GM19397 (cell line): ENCODE measurements around the gene RNF224.
A peak's percentile ranks its signal among the peaks of the same experiment; 100 is the strongest.

Experiments
- ATAC-seq: cut with Tn5 transposase; IDR thresholded peaks from one replicate; pipeline ENCODE4 v1.9.1; 2021; ENCODE audit warnings: mild to moderate bottlenecking, moderate library complexity; ENCODE audit not compliant: unreplicated experiment

Gene RNF224

GRCh38 chr9:137270929-137271695, 43.8 kb downstream of the RNF224 start:
- no peak for ATAC-seq

GRCh38 chr9:137271696-137272076, 44.4 kb downstream of the RNF224 start:
- ATAC-seq = no peak

- no peak for ATAC-seq
Measured at GRCh38 chr9:137272241-137273094, 45.2 kb downstream of the RNF224 start.

GRCh38 chr9:137273095-137273490, 45.8 kb downstream of the RNF224 start:
- ATAC-seq = no peak

GRCh38 chr9:137273611-137274320, 46.5 kb downstream of the RNF224 start:
- ATAC-seq = no peak

- ATAC-seq = no peak
Measured at GRCh38 chr9:137275203-137275587, 47.9 kb downstream of the RNF224 start.

- no peak for ATAC-seq
Measured at GRCh38 chr9:137275588-137276472, 48.5 kb downstream of the RNF224 start.

- no peak for ATAC-seq
Measured at GRCh38 chr9:137276473-137277328, 49.4 kb downstream of the RNF224 start.

GRCh38 chr9:137277329-137278041, 50.2 kb downstream of the RNF224 start, which contains the start of gene TOR4A:
TOR4A (plus strand) TSS chr9:137277726; CDS start chr9:137278690, 964 bp downstream.
- peak; percentile 64 for ATAC-seq

- peak; percentile 8 for ATAC-seq
Measured at GRCh38 chr9:137278061-137278701, 50.9 kb downstream of the RNF224 start.
